Activated CD4-positive, alpha-beta T cell treated with anti-CD3 and anti-CD28 coated beads, Interleukin-10, Interleukin-2, amounts not matched to agents 100 ng/mL and 50 ng/mL, durations not matched to agents 16 hours and 8 hours (primary cell): ENCODE results near the gene GALNT17.

ENCODE experiments used
- DNase-seq: peaks from one replicate; pipeline ENCODE4 v3.0.0-alpha.2; 2020

Gene GALNT17

GRCh38 chr7:71132127-71132376, at the start of gene GALNT17:
Gene GALNT17, plus strand, starts transcription at chr7:71132144.
- no peak for DNase-seq

GRCh38 chr7:71095266-71095860, 36.6 kb upstream of the GALNT17 start:
- DNase-seq: no peak

DNA sequence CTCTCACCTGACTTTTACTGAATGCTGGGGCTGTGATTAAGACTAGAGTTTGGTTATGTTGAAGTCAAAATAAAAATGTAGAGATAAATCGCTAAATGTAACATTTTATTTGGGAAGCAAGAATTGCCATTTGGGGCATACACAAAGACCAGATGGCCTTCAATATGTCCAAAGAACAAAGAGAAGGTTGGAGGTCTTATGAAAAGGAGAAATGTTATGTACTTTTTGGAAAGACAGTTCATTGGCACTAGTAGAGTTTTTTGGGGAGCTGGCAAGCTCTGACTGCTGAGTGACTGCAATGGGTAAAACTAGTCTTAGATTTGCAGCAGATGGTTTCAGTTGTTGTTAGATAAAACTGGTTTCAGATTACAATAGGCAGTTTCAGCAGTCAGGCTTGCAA, 35.6 kb upstream of the GALNT17 start:
- DNase-seq: no peak

GRCh38 chr7:71106226-71106625, 25.7 kb upstream of the GALNT17 start:
- no peak for DNase-seq

- DNase-seq: no peak
Measured at GRCh38 chr7:71112436-71112835, 19.5 kb upstream of the GALNT17 start.

DNA sequence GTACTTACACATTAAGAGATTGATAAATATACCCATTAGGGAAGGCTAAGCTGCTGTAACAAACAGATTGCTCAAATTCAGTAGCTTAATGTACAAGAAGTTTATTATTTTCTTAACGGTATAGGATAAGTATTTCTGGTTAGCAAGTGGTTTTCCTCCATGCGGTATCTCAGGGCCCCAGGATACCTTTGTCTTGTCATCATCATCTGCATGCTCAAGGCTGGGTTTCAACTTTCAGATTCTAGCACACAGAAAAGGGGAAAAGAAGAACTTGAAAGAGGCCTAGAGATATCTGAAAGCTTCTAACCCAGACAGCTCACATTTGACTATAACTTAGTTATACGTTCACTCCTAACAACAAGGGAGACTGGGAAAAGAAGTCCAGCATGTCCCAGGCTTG, 11.8 kb upstream of the GALNT17 start:
- DNase-seq: no peak

- no peak for DNase-seq
Measured at GRCh38 chr7:71129126-71129525, 2.8 kb upstream of the GALNT17 start.

- DNase-seq: no peak
Measured at GRCh38 chr7:71130031-71130679, 1.8 kb upstream of the GALNT17 start.

DNA sequence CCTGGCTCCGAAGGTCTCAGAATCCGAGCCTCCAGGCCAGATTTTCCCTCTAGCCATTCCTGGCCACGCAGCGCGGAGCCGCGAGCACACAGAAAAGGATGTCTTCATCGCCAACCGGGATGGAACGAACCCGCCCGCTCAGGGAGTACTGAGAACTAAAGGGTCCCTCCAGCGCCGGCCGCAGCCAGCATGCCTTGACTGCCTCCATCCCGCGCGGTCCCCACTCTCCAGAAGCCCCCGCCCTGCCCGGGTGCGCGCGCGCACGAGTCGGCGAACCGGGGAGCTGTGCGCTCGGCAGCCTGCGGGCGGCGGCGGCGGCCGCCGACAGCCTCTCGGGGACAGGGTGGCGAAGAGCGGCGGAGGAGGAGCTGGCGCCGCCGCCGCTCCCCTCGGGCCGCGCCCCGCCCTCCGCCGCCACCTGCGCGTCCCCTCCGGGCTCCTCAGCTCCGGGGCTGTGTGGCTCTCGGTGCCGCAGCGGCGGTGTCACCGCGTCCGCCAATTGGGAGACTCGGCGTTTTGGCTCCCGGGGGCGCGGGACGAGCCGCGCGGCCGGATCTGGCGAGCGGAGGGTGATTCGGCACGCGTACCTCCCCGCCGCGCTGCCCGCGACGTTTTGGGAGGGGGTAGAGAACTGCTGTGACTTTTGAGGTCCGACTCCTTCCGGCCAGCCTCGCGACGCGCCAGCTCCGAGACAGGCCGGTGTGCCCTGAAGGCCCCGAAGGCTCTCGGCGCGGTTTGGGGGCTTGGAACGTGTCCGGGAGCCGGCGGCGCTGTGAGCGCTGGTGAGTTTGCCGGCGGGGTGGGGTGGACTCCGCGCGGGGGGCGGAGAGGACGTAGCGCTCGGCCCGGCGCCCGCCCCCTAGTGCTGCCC, 453 bp upstream of the GALNT17 start:
- peak; percentile 12 for DNase-seq

GRCh38 chr7:71132377-71133231, 660 bp downstream of the GALNT17 start:
- no peak for DNase-seq

DNA sequence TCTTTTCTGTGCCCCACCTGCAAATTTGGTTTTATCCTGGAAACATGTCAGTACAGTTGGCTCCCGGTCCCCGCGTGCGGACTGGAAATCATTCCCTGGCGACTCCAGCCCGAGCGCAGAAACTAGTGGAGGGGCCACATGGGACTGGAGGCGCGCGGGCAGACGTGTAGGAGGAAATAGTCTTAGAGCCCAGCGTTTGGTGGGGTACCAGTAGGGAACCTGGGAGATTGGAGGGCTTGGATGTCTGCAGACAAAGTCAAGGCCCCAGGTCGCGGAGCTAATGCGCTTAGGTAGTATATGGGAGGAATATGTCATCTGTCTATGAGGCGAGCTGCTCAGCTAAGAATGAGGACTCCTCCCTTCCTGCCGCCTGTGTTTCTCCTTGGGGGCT, 1.3 kb downstream of the GALNT17 start:
- DNase-seq: no peak

GRCh38 chr7:71133856-71134255, 1.9 kb downstream of the GALNT17 start:
- no peak for DNase-seq

DNA sequence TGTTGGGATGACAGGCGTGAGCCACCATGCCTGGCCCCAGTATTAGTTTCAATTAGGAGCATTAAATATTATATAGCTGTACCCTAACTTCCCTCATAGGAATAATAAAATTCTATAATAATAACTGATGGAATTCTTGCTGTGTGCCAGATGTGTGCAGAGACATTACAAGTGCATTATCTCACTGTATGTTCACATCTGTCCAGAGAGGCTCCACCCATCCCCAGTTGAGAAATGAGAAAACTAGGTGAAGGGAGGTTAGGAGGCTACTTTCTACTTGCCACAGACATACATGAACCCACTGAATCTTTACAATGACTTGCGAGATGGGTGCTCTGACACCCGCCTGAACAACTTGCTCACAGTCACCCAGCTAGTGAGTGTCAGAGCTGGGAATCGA, 3.2 kb downstream of the GALNT17 start:
- no peak for DNase-seq

- no peak for DNase-seq
Measured at GRCh38 chr7:71135663-71136062, 3.7 kb downstream of the GALNT17 start.

DNA sequence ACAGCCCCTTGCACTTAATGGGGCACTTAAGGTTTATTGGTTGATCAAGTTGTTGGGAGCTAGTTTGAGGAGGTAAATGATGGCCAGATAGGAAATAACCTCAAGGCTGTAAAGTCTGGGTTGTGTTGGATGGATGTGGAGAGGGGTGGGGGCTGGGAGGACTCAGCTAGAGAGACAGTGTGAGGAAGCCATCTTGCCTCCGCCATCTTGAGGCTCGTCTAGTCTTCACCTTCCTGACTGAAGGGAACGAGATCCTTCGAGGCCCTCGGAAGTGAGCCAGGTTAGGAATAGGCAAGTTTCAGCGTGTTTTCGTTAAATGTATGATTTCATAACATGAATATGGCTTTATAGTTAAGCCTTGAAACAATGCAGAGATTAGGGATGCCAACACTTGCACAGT, 5.5 kb downstream of the GALNT17 start:
- no peak for DNase-seq

- no peak for DNase-seq
Measured at GRCh38 chr7:71140264-71140663, 8.3 kb downstream of the GALNT17 start.

- DNase-seq: no peak
Measured at GRCh38 chr7:71144963-71145362, 13.0 kb downstream of the GALNT17 start.

DNA sequence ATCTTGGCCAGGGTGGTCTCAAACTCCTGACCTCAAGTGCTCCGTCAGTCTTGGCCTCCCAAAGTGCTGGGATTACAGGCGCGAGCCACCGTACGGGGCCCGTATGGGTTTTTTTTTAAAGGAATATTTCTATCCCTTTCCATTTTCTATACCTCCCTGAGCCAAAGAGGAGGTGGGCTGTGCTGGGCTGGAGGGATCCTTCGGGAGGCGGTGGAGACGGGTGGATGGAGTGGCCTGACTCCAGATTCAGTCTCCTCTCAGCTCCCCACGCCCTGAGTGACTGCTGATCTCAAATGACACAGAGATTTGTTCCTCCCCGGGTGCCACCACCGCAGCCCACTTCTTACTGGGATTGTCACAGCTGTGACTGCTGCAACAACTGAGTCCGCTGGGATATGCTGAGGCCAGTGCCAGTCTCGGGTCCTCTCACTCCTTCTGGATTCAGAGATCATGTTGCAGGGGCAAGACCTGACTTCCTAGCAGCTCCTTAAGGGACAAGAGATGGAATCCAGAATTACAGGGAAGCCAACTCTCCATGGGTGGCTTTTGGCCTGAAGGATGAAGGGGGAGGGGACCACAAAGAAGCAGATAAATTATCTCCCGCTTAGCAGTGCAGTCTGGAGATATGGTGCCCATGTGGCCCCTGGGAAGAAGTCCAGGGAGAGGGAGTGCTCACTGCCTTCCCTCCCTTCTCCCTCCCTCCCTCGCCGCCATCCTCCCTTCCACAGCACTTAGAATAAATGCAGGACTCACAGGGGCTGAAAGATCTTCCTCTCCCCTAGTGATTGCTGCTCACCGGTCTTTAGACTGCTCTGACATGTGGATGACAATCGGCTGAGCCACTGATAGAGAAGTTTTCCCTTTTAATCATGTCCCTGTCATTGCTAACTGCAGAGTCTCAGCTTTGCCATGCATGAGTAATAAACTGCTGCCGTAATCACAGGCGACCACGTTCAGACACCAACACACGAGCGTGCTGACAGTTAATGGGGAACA, 14.3 kb downstream of the GALNT17 start:
- no peak for DNase-seq

DNA sequence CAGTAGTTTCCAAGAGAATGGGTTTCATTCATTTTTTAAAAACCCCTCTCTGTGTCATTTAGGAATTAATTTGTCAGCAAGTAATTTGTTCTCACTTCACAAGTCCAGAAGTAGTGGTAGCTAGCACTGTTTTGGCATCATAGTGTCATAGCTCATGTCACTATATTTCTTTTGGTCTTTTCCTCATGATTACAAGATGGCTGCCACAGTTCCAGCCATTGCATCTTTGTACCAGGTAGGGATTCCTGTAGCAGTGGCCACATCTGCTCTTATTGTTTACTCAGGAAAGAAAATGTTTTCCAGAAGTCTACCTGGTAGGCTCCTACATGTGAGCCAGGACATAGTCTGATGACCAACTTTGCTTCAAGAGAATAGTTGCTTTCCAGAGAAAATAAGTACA, 16.2 kb downstream of the GALNT17 start:
- DNase-seq: no peak

DNA sequence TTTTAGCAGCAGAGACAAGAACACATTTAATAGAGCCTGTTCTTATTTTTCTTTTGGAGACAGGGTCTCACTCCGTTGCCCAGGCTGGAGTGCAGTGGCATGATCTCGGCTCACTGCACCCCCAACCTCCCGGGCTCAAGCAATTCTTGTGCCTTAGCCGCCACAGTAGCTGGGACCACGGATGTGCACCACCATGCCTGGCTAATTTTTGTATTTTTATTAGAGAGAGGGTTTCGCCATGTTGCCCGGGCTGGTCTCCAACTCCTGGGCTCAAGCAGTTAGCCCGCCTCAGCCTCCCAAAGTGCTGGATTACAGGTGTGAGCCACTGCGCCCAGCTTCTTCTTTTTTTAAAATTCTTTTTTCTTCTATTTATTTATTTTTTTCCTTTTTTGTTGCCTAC, 23.3 kb downstream of the GALNT17 start:
- DNase-seq: no peak

GRCh38 chr7:71157757-71158156, 25.8 kb downstream of the GALNT17 start:
- no peak for DNase-seq

- DNase-seq: no peak
Measured at GRCh38 chr7:71165708-71166107, 33.8 kb downstream of the GALNT17 start.
